GM21619 (cell line): ENCODE data around the gene C15orf61.

Experiments used
- ATAC-seq: cut with Tn5 transposase; IDR thresholded peaks from one replicate; pipeline ENCODE4 v1.9.1; 2021; ENCODE audit not compliant: unreplicated experiment

Gene C15orf61

DNA sequence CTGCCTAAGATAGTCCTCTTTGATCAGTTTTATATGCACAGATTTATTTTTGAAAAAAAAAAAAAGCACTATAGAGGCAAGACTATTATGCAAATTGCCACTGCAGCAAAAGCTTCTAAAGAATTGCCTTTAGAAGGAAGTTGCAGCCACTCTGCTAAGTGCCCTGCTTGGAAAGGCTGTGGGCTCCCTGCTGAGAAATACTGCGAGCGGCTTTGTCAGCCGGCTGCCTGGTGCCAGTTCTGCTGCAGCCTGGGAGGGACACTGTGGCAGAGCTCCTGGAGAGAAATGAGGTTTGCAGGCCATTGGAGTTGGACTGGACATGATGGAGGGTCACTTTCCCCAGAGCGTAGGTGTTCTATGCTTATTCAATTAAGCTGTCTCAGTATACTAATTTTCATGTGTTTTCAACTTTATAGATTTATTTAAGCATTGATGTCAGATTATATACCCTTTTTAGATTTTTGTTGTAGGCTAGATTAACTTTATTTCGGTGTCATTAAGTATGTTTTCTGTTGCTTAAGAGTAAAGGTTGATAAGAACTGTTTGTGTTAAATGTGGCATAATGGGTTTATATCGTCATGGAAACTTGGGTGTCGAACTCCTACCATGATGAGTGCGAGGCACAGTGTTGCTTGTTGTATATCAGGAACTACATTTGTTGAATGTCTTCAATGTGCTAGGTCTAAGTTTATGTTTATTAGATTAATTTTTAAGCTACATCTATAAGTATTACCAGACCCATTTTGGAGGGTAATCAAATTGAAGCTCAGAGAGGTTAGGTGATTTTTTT, 28.1 kb downstream of the C15orf61 start:
- ATAC-seq = no peak

DNA sequence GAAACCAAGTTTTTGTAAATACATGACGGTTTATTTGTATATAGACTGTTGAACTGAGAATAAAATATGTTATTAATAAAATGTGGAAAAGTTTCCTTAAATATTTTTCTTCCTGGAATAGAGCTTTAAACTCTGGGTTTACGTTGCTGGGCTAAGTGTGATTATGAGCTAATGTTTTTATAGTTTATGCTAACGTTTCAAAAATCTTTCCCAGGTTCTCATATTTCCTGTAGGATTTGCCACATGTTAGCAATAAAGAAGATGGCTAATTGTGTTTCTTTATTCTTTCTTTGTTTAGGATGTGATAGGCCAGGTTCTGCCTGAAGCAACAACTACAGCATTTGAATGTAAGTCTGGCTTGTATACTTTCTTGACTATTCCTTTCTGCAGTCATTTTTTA, 28.8 kb downstream of the C15orf61 start:
- ATAC-seq = no peak

DNA sequence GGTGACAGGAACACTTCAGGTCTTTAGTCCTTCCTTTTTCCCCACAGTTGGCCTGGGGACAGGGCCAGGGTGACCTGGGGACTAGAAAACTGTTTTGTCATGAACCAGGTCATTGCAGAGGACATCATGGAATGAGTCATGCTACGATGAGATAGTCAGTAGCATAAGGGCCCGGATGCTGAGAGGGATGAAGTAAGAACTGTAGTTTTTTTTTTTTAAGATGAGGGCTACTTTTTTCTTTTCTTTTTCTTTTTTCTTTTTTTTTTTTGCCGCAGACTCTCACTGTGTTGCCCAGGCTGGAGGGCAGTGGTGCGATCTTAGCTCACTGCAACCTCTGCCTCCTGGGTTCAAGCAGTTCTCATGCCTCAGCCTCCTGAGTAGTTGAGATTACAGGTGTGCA, 29.6 kb downstream of the C15orf61 start:
- no peak for ATAC-seq

DNA sequence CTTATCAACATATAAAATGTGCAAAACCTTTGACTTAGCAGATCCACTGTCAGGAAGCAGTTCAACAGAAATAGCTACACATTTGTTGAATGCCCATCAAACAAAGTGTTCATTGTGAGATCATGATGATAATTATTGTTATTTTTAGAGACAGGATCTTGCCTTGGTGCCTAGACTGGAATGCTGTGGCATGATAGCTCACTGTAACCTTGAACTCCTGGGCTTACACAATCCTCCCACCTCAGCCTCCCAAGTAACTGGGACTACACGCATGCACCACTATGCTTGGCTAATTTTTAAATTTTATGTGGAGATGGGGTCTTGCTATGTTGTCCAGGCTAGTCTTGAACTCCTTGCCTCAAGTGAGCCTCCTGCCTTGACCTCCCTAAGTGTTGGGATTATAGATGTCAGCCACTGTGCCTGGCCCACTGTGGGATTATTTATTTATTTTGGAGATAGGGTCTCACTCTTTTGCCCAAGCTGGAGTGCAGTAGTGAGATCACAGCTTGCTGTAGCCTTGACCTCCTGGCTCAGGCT, 30.3 kb downstream of the C15orf61 start:
- ATAC-seq = no peak

DNA sequence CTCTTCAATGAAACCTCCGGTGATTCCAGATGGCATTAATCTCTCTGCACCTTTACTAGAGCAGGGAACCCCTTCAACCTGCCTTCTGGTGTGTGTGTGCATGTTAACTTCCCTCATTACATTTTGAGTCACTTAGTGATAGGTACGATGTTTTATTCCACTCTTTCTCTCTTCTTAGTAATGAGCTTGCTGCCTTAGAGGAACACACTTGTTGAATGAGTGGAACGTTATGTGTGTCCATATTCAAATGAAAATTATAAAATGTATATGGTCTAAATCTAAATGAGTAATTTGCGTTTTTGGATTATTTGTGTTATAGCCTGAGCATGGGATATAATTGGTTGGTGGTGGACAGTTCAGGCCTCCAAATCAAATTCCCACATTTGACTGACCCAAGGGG, 33.6 kb downstream of the C15orf61 start:
- no peak for ATAC-seq

DNA sequence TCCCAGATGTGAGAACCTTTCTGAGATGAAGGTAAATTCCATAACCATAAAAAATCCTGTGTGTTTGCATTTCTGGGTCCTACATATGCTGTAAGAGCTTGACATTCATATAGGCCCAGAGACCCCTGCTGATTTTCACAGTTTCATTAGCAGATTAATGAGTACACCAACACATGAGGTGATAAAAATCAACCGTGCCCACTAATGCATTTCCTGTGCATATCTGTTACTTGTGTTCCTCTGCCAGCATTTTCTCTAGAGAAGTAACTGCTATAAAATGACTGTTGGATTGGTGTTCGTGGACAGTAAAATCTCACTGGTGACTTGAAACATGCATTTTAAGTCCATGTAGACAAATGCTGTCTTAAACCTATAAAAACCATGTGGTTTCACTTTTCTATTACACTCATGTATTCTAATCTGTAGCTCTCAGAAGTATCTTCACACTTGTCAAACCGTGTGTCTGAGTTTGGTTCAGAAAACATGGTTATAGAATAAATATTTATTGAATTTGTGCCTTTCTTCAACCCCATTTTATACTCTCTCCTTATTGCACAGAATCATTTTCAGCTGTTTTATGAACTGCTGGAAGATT, 36.1 kb downstream of the C15orf61 start:
- ATAC-seq = no peak

DNA sequence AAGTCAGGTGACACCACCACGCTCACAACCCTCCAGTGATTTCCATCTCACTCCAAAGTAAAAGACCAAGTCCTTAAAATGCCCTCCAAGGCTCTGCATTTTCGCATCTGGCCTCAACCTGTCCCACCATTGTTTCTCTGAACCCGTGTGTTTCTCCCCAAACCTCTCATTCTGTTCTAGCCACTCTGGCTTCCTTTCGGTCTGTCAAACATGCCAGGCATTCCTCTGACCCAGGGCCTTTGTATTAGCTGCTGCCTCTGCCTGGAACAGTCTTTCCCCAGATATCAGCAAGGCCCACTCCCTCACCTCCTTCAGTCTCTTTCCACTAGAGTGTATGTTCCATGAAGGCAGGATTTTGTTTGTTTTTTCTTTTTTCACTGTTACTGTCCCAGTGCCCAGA, 37.6 kb downstream of the C15orf61 start:
- ATAC-seq = no peak

DNA sequence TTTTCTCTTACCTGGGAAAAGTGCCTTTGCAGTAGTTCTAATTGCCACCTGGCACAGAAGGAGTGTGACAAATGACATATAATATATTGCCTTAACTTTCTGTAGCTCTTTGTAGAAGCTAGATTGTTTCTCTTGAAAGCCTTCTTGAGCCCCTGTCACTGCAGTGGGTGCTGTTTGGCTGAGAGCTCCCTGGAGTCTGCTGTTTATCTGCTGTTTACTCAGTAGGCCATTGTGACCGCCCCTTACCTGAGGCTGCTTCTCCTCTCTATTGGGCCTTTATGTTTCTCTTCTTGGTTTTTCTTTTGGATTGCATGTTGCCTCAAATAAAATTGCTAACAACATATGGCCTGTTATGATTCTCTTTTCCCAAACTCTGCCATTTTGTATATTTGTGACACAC, 38.2 kb downstream of the C15orf61 start:
- ATAC-seq = no peak

DNA sequence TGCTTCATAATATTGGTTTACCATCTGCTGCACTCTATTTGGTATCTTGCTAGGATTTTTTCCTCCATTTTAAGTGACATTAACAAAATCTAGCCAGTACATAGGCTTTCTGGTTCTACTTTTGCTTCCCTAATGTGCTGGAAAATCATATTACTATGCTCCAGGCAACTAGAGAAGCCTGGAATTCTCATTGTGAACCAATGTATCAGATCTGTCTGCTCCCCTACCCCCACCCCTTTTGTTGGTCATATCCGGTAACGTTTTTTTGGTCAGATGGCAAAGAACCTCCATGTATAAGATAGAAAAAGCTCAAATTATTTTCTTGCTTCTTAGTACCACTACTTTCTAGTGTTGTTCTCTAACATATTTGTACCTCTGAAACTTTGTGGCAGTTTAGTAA, 38.6 kb downstream of the C15orf61 start:
- ATAC-seq = no peak

DNA sequence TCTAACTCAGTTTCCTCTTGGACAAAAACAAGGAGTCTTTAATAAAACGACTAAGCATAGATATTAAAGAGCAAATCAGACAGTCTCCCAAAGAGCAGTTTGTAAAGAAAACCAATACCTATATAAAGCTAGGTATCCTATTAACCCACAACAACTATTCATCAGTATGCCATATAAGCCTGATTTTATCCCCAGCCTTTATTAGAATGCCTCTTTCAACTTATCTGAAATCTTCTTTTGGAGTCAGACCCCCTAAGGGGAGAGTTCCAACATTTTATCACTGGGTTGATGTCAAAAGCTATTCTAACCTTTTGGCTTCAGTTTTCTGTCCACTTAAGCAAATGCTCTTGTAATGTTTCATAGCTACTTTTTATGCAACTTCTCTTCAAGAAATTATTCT, 39.4 kb downstream of the C15orf61 start:
- no peak for ATAC-seq

DNA sequence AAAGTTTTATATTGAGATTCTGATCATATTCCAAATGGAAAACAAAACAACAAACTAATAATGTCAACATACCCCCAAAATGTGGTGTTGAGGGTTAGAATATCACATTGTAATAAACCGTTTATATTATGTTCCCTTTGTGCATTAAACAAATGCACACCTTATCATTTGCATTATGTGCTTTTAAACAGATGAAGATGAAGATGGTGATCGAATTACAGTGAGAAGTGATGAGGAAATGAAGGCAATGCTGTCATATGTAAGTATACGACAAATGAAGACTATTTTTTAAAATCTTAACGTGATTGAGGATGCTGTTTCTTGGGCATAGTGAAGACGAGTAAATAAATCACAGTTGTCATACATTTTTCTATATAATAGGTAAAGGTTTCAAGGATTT, 42.2 kb downstream of the C15orf61 start:
- no peak for ATAC-seq

DNA sequence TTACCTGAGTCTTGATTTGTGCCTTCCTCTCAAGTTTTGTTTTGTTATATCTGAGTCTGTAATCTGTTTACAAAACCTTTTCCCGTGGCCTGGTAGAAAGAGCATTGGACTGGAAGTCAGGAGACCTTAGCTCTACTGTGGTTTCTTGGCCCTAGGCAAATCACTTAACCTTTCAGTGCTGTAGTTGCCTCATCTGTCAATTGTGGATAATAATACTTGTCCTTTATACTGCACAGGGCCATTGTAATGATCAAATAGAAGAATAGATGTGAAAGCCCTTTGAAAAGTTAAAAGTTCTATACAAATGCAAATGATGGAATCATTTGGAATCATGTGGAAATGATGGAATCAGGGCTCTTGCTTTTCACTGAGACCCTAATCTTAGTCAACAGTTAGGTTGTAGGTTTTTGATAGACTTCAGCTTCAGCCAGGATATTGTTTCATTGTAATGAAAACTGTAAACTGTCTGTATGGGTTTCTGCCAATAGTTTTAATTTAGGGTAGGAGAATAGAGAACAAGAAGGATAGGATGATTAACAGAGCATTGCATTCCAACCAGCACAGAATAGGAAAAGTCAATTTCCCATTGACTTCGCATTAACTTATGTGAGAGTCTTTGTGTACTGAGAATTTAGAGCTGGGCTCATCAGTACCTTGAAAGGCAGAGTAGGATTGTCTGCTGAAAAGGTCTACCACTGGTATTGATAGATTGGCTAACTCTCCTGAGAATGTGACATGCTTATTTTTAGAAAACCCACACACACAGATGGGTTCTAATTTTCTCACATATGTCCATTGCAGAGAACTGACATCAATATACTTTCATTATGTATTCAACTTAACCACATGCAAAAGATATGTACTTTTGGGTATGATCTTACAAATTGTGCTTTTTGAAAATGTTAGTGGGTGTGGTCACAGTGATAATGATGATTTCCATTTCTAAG, 43.4 kb downstream of the C15orf61 start:
- peak; percentile 91 for ATAC-seq

DNA sequence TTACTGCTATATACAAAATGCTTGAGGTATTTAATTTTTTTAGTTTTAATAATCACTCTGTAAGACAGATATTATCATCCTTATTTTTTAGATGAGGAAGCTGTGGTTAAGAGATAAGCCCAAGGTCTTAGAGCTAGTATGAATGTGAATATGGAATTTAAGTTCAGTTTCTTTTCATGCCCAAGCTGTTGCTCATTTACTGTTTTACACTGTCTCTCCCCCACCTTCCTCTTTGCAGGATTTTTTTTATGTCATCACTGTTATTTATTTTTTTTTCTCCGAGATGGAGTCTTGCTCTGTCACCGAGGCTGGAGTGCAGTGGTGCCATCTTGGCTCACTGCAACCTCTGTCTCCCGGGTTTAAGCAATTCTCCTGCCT, 44.0 kb downstream of the C15orf61 start:
- ATAC-seq = peak; percentile 25

DNA sequence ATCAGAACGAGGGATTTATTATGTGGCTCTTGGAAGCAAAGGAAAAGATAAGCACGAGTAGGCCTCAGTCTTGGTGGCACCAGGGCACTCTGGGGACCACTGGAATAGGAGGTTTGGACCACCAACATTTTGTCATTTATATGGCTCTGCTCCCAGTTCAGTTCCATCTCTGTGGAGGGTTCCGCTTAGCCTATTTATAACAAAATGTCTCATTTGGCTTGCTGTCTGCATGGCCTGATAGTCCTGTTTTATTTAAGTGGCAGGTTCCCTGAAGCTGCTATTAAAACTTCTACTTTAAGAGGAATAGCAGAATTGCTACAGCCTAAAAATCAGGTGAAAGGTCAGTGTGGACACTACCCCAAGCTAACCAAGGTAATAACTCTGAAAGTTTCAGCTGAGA, 48.7 kb downstream of the C15orf61 start:
- no peak for ATAC-seq

DNA sequence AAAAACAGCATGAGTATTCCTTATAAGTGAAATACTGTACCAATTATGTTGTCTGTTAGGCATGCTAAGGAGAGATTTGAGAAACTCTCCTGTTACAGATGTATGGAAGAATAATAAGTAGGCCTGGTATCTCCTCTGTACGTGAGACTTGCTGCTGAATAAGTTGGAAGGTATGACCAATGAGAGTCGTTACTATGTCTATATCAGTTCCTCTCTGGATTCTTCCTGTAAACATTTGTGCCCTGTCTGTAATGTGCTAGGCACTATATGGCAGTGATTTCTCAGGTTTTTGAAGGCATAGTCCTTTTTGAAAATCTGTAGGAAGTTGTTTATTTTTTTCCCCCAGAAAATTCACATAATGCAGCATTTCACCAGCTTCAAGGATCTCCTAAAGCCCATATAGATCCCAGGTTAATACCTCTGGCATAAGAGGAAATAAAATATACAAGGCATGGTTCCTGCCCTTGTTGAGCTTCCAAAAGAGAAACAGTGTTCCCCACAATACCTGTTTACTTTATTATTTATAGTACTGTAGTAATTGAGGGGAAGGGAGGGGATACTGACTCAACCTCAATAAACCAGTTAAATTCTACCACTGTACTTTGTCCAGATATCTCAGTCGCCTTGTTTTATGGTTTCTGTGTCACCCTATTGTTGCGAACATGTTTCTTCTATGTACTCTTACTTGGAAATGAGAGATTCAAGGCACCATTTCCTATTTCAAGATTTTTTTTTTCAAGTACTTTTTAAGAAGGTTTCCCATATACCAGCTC, 50.1 kb downstream of the C15orf61 start:
- no peak for ATAC-seq

DNA sequence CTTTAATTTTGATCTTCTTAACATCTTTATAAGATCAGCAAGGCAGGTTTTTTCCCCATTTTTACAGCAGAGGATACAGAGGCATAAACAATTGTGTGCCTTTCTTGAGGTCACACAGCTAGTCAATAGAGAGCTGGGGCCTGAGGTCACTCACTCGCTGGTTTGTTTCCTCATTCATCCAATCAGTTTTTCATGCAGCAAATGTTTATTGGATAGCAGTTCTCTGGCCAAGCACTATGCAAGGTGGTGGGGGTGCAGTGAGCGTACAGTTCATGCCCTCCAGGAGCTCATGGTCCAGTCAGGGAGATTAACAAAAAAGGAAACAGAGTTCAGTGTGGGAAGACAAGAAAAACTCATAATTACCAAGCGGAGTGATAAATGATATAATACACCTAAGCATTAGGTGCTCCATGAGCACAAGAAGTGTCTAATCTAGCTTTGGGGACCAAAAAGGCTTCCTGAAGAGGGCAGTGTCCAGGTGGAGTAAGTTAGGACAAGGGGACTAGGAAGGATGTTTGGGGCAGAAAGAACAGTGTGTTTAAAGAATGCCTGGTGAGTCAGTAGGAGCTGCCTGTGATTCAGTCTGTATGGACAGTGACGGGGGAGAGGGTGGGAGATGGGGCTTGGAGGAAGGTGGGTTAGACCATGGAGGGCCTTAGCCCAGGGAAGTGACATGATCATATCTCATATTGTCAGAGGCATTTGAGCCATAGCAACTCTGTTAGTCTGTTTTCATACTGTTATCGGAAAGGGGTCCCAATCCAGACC, 50.9 kb downstream of the C15orf61 start:
- no peak for ATAC-seq

DNA sequence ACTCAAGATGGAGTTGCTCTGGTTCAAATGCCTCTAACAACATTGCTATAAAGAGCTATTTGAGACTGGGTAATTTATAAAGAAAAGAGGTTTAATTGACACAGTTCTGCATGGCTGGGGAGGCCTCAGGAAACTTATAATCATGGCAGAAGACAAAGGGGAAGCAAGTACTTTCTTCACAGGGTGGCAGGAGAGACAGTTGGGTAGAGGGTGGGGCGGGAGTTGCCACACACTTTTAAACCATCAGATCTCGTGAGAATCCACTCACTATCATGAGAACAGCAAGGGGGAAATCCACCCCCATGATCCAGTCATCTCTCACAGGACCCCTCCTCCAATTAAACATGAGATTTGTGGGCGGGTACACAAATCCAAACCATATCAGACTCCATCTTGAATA, 52.3 kb downstream of the C15orf61 start:
- ATAC-seq = no peak

DNA sequence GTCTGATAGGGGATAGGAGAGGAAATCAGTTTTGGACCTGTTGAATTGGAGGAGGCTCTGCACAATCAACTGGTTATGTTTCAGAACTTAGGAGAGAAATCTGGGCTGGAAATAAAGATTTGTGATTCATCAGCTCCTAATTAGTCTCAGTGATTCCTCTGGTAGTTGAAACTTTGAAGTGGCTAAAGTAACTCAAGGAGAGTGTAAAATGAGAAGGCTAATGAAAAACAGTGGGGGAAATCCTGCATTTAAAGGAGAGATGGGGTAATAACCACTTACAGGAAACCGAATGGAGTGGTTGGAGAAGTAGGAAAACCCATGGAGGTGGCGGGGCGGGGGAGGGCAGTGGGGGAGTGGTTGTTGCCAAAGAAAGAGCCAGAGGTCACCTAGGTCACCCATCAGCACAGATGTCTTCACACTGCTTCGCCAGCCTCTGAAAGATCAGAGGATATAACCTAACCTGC, 54.1 kb downstream of the C15orf61 start:
- ATAC-seq = no peak

DNA sequence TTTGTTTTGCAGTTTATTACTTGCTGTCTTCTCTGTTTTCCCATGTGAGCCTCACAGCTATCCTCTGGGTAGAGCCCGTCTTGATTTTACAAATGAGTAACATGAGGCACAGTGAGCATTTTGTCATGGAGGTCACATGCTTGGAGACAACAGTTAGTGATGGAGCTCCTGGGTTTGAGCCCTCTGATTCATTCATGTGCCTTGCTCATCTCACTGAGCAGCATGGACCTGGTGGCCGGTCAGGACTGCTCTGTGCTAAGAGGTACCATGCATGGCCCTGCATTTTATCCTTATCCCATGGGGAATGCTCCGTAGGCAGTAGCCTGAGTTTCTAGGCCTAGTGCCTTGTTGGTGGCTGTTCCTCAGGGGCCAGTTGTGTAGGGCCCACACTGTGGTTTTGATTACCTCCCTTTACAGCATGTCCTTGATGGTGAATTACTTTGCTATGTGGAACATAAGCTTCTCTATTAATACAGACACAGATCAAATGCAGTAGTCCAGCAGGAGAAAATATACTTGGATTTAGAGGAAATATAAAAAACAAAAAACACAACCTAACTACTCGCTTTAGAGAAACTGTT, 57.2 kb downstream of the C15orf61 start:
- no peak for ATAC-seq

DNA sequence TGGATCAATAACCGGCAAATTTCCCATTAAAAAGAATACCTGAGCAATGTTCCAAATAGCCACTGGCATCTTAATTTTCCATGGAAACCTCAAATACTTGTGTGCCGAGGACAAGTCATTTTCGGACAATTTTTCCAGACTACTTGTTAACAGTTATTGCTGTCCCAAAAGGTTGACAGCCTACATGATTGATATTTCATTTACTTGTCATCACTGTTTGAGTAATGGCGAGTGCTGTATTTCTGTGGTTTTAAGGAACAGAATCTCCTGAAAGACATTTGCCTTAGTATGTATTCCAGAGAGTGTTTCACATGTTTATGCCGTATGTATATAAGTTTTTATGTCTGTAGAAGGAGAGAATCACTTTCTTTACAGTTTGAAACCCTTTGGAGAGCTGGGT, 58.2 kb downstream of the C15orf61 start:
- ATAC-seq = no peak
